Myometrial cell (primary cell): ENCODE measurements around the gene WSCD1. TPM values are rescaled to one million over a fixed set of nuclear protein-coding genes. Genes with fewer than 3 reads are reported as not detected.

Source experiments
- total RNA-seq: library from RNA; depleted of rRNA; stranded (reverse); fragments of >200 nt; gene quantifications from 2 replicates; pipeline ENCODE4 v1.2.3, GENCODE V29; 2015

WSCD1 gene
- total RNA-seq, result not detected in 2 replicates

GRCh38 chr17:6069539-6070429, at the start of gene WSCD1:
Gene WSCD1, plus strand, starts transcription at chr17:6070379. Its CDS starts 10,280 bp downstream, at chr17:6080659.

